Measurements from ENCODE around the gene RNFT2. TPM values are rescaled to one million over a fixed set of nuclear protein-coding genes. Genes with fewer than 3 reads are reported as not detected.

The RNFT2 gene
- total RNA-seq, 1 donor from 2014 or later = 1.0 TPM

Small RNAs within 50 kb of the gene (small RNA-seq; reads per million reads assigned to genes)
- gene RNU6-558P = not detected

Other genes starting within 250 kb of the RNFT2 start
- gene MAP1LC3B2, start 178.9 kb upstream of the RNFT2 start, total RNA-seq = not detected
- gene SPRING1, start 246 bp upstream of the RNFT2 start, total RNA-seq = 6.3 TPM
- gene HRK, start 143.1 kb downstream of the RNFT2 start, total RNA-seq = 0.52 TPM
- 8.9 TPM for gene FBXW8, start 172.6 kb downstream of the RNFT2 start, total RNA-seq

Measured in skeletal muscle tissue (tissue), 2 donors.